Myocyte (in vitro differentiated cells): Measurements from ENCODE around the gene CELA3A. TPM values are rescaled to one million over a fixed set of nuclear protein-coding genes. Genes with fewer than 3 reads are reported as not detected.

Experiments
- DNase-seq: peaks from one replicate; pipeline ENCODE4 v3.0.0-alpha.2; 2012; ENCODE audit warnings: low read depth
- total RNA-seq: library from RNA; depleted of rRNA; stranded (reverse); fragments of >200 nt; gene quantifications from 2 replicates; pipeline ENCODE4 v1.2.3, GENCODE V29; 2014

CELA3A gene
- total RNA-seq, 1 donor from 2014 or later: 0.78 TPM

- DNase-seq: peak; percentile 73
Observed at GRCh38 chr1:22018583-22019559, 17.4 kb downstream of the CELA3A start.

- DNase-seq: no peak
Observed at GRCh38 chr1:22021061-22021460, 19.6 kb downstream of the CELA3A start.

GRCh38 chr1:22024485-22025367, 23.3 kb downstream of the CELA3A start:
- no peak for DNase-seq

GRCh38 chr1:22025368-22026155, 24.1 kb downstream of the CELA3A start:
- peak; percentile 91 for DNase-seq

- DNase-seq: no peak
Observed at GRCh38 chr1:22026924-22027289, 25.4 kb downstream of the CELA3A start.

GRCh38 chr1:22030057-22030456, 28.6 kb downstream of the CELA3A start:
- no peak for DNase-seq

- DNase-seq: no peak
Observed at GRCh38 chr1:22030473-22030872, 29.0 kb downstream of the CELA3A start.

GRCh38 chr1:22031214-22031962, 29.9 kb downstream of the CELA3A start:
- DNase-seq: peak; percentile 95

- DNase-seq: peak; percentile 49
Observed at GRCh38 chr1:22034834-22035233, 33.4 kb downstream of the CELA3A start.

GRCh38 chr1:22037520-22037919, 36.1 kb downstream of the CELA3A start:
- DNase-seq: no peak

- DNase-seq: peak; percentile 97
Observed at GRCh38 chr1:22038036-22038435, 36.6 kb downstream of the CELA3A start.

GRCh38 chr1:22039594-22040285, 38.3 kb downstream of the CELA3A start:
- no peak for DNase-seq

- DNase-seq: no peak
Observed at GRCh38 chr1:22040286-22040623, 38.8 kb downstream of the CELA3A start.

GRCh38 chr1:22041505-22041904, 40.0 kb downstream of the CELA3A start:
- no peak for DNase-seq

GRCh38 chr1:22043198-22043769, 41.8 kb downstream of the CELA3A start:
- DNase-seq: no peak

GRCh38 chr1:22044690-22045420, 43.4 kb downstream of the CELA3A start:
- peak; percentile 41 for DNase-seq

GRCh38 chr1:22045604-22046228, 44.3 kb downstream of the CELA3A start:
- no peak for DNase-seq
